ENCODE data around the gene PTPRD.

DNA sequence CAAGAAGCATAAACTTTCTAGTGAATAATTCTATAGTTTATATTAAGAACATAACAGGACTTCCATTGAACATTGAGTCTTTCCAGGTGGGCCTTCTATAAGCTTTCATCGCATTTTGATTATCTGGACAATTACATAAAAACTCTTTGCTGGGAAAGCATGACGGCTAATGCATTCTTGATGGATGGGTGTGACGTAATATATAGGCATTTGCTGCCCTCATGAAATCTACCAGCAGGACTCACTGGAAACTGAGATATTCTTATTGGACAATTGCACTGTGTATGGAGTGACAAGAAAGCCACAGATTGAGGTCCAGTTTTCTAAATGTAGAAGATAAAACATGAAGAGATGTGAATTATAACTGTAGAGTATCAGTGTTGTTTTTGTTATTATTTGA, 15.0 kb downstream of the PTPRD start:
- TF ChIP-seq, protein P1, sequence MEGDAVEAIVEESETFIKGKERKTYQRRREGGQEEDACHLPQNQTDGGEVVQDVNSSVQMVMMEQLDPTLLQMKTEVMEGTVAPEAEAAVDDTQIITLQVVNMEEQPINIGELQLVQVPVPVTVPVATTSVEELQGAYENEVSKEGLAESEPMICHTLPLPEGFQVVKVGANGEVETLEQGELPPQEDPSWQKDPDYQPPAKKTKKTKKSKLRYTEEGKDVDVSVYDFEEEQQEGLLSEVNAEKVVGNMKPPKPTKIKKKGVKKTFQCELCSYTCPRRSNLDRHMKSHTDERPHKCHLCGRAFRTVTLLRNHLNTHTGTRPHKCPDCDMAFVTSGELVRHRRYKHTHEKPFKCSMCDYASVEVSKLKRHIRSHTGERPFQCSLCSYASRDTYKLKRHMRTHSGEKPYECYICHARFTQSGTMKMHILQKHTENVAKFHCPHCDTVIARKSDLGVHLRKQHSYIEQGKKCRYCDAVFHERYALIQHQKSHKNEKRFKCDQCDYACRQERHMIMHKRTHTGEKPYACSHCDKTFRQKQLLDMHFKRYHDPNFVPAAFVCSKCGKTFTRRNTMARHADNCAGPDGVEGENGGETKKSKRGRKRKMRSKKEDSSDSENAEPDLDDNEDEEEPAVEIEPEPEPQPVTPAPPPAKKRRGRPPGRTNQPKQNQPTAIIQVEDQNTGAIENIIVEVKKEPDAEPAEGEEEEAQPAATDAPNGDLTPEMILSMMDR (IDR thresholded peaks at IDR 0.05 in 8 of 11, conservative IDR thresholded peaks at IDR 0.05 in 3 of 11), result no peak
- TF ChIP-seq POLR2A (IDR thresholded peaks at IDR 0.05) (no peak), POLR2AphosphoS5 (IDR thresholded peaks at IDR 0.05) (no peak)
